Measurements from ENCODE around the gene GGTLC3. TPM values are rescaled to one million over a fixed set of nuclear protein-coding genes. Genes with fewer than 3 reads are reported as not detected.
A peak's percentile ranks its signal among the peaks of the same experiment; 100 is the strongest.
"Not testable (repeated sequence)": the region's sequence is repeated elsewhere in the genome, so short reads cannot be mapped to it uniquely, and the experiment has no call there.

The GGTLC3 gene
- total RNA-seq, 2 donors from 2014 or later: not detected

DNA sequence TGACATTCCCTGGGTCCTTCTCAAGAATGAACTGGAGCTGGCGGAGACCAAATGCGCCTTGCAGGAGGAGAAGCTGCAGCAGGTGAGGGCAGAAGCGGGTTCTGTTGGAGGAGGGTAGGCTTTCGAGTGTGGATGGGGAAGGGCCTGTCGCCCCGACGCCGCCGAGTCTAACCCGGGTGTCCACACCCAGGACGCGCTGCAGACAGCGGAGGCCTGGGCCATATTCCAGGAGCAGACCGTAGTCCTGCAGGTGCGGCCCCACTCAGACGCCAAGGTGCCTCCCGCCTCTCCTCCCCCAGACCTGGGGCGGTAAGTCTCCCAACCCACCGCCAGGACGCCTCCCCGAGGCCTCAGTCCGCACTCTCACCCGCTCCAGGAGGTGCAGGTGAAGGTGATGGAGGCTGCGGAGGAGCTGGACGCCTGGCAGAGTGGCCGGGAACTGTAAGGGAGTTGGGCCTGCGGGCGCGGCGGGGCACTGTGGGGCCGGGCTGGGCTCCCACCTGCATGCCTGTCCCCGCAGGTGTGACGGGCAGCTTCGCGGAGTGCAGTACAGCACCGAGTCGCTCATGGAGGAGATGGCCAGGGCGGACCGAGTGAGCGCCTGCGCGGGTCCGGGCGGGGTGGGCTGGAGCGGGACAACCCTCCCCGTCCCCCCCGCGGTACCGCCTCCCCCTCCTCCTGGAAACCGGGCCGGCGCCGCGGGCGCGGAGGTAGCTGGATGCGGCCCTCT, 11.6 kb upstream of the GGTLC3 start:
- H3K27ac ChIP-seq; H3K4me1 ChIP-seq; H3K4me3 ChIP-seq; H3K36me3 ChIP-seq; H3K9me3 ChIP-seq; H3K27me3 ChIP-seq; DNase-seq (ENCODE audit: low spot score): not testable (repeated sequence)

DNA sequence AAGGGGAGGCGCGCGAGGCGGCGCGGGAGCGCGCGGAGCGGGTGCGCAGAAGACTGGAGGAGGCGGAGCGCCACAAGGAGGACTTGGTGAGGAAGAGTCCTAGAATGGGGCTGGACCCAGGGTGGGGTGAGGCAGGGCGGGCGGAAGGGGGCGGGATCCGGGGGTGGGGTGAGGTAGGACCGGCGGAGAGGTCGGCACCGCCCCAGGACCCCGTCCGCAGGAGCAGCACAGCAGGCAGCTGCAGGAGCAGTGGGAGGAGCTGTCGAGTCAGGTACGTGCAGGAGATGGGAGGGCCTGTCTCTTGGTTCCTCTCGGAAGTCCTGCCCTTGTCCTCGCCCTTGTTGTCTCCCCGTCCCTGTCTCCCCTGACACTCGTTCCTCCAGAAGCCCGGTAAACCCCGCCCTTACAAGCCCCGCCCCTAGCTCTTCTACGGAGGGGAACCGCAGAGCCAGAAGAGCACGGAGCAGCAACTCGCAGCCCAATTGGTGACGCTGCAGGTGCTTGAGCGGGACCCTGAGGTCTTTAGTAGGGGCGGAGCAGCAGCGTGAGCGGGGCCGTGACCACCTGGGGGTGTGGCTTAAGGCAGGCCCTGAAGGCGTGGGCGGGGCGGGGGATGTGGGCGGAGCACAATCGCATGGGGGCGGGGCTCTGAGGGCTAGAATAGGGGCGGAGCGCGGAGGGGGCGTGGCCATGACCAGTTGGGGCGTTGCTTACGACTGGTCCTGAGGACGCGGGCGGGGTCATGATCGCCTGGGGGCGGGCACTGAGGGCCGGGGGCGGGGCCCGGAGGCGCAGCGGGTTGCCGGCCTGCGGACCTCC, 10.8 kb upstream of the GGTLC3 start:
- H3K27ac ChIP-seq, H3K4me1 ChIP-seq, H3K27me3 ChIP-seq, H3K9me3 ChIP-seq, H3K36me3 ChIP-seq: not testable (repeated sequence)
- H3K4me3 ChIP-seq: peak overlapping the region in 1 of 2 donors; percentile 45
- peak; percentile 73 for DNase-seq (ENCODE audit: low spot score)

DNA sequence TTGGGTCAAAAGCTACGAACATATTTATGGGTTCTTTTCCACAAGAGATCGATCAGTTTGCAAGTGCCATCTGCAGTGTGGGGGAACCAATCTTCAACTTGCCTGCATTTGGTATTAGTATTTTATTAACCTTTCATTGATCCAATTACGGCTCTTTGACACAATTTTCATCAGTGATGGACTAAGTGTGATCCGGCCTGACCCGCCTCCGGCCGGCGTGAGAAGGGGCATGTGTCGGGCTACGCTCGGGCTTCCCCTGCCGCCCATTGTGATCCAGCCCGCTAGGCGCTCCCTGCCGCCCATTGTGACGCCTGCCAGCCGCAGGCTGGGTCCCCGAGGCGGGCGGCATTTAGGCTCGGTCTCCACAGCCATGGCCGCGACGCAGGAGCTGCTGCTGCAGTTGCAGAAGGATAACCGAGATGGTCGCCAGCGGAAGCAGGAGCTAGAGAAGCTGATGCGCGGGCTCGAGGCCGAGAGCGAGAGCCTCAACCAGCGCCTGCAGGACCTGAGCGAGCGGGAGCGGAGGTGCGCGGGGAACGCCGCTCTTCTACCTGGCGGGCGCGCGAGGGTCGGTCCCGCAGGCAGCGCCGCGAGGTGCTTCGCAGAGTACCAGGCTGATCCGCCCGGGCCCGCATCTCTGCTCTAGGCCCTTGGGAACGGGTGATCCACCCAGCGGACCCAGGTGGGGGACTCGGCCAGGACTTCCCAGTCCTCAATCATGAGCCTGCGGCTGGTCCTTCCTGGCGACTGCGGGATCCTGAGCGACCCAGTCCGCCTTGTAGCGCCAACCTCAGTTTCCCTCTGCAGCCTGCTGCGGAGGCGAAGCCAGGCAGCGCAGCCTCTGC, 10.0 kb upstream of the GGTLC3 start, which contains the start of gene TMEM191B:
Gene TMEM191B (plus strand): TSS at position 51 of the 845 bp plus-strand sequence. CDS start 179 bp downstream, at position 230.
- DNase-seq (ENCODE audit: low spot score); H3K9me3 ChIP-seq; H3K36me3 ChIP-seq; H3K4me1 ChIP-seq; H3K27ac ChIP-seq; H3K27me3 ChIP-seq: not testable (repeated sequence)
- H3K4me3 ChIP-seq: peak within 1 kb of the TSS in 1 of 2 donors; percentile 45

DNA sequence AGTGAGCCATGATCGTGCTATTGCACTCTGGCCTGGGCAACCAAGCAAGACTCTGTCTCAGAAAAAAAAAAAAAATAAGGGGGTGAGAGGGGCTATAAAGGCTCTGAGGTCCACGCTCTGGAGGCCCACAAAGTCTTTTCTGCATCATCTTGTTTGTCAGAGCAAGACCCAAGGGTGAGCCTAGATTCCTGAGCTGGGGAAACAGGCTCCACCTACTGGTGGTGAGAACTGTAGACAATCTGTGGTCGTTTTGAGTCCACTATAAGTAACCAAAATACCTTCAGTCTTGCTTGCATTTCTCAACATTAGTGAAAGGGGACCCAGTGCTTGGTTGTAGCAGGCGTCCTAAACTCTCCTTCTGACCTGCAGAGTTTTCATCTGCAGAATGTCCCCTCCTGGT, 5.4 kb upstream of the GGTLC3 start:
- not testable (repeated sequence) for H3K27me3 ChIP-seq; H3K9me3 ChIP-seq; H3K4me3 ChIP-seq; H3K4me1 ChIP-seq; DNase-seq (ENCODE audit: low spot score); H3K27ac ChIP-seq; H3K36me3 ChIP-seq

DNA sequence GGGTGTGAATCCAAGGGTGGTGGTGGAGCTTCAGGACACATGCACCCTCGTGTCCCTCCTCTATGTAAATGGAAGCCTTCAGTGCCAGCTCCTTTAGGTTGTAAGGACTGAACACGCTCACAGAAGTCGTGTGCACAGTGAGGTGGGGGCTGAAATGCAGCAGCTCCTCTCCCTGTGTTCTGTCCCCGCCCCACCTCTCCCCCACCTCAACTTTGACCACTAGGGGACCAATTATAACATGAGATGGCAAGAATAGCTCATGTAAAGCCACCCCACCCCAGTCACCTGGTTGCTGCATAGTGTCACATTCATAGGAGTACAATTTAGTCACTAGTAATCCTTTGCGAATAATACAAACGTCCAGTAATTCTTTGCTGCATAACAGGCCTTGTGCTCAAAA, 4.8 kb upstream of the GGTLC3 start:
- not testable (repeated sequence) for H3K27me3 ChIP-seq; H3K27ac ChIP-seq; H3K9me3 ChIP-seq; H3K4me1 ChIP-seq; H3K36me3 ChIP-seq; H3K4me3 ChIP-seq; DNase-seq (ENCODE audit: low spot score)

DNA sequence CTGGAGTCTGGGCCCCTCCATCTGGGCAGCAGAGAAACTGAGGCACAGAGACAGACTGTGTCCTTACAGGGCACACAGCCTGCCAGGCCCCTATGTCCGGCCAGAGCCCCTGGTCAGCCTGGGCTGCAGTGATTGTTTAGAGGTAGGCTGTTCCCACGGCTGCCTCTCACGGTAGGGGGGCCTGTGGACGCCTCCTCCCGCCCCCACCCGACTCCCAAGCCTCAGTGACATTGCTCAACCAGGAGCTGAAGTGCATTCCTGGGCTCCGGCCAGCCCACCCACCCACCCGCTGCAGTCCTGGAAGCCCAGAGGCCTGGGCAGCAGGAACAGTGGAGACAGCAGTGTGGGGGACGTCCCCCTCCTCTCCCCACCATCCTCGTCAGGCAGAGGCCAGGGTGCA, 4.5 kb downstream of the GGTLC3 start:
- H3K9me3 ChIP-seq; H3K27ac ChIP-seq; DNase-seq (ENCODE audit: low spot score); H3K4me1 ChIP-seq; H3K36me3 ChIP-seq; H3K4me3 ChIP-seq; H3K27me3 ChIP-seq: not testable (repeated sequence)

DNA sequence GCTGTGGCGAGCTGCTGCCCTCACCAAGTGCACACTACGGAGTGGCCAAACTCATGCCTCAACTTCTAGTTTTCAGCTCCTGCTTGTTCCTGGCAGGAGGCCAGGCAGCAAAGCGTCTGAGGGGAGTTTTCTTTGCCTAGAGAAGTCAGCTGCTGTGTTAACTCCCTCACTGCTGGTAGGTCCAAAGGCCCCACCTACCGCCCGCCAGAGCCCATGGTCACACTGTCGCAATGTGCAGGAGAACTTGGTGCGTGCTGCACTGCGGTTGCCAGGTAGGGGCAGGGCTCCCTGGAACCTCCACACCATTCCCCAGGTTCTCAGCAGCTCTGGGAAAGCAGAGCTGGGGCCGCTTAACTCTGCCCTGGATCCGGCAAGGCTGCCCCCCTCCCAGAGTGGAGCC, 5.6 kb downstream of the GGTLC3 start:
- not testable (repeated sequence) for H3K4me3 ChIP-seq; H3K27me3 ChIP-seq; H3K36me3 ChIP-seq; H3K4me1 ChIP-seq; DNase-seq (ENCODE audit: low spot score); H3K9me3 ChIP-seq; H3K27ac ChIP-seq

DNA sequence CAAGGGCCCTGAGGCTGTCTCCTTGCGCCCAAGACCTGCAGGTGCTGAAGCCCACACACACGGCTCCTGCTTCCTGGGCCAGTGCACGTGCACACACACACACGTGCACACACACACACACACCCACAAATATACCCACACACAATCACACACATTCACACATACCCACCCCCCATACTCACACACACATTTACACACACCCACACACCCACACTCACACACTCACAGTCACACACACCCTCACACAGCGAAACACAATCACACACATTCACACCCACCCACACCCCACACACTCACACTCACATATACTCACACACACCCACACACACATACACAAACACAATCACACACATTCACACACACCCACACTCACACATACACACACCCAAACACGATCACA, 6.6 kb downstream of the GGTLC3 start:
- H3K9me3 ChIP-seq; DNase-seq (ENCODE audit: low spot score): not testable (repeated sequence)

DNA sequence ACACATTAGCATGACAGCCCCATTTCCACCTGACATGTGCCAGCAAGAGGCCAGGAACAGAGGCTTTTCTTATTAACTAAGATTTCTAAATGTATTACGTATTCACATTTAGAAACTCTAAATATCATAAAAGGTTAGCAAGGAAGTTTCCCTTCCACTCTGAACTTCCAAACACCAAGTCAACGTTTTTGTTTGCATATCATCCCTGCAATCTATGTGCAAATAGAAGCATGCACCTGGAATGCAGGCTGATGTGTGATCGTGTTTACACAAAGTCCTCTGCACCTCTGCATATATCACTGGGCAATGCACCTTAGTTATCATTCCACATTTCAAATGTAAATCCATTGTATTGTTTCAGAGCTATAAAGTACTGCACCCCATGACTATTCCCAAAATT, 21.7 kb downstream of the GGTLC3 start:
- H3K36me3 ChIP-seq; H3K9me3 ChIP-seq; DNase-seq (ENCODE audit: low spot score); H3K4me3 ChIP-seq; H3K27ac ChIP-seq; H3K27me3 ChIP-seq; H3K4me1 ChIP-seq: not testable (repeated sequence)

More for the DNA sequence above, 6.6 kb downstream of the GGTLC3 start:
- not testable (repeated sequence) for H3K4me1 ChIP-seq, H3K27me3 ChIP-seq, H3K4me3 ChIP-seq, H3K27ac ChIP-seq, H3K36me3 ChIP-seq

Other genes starting within 250 kb of the GGTLC3 start
- under 1 TPM in 1 of 2 donors, not detected in 1; 0.59 TPM for gene TMEM191B, start 9.6 kb upstream of the GGTLC3 start, total RNA-seq
- under 1 TPM; 0.16 to 0.19 TPM for gene RIMBP3, start 93.8 kb upstream of the GGTLC3 start, total RNA-seq